ENCODE data around the gene MTG2. TPM values are rescaled to one million over a fixed set of nuclear protein-coding genes. Genes with fewer than 3 reads are reported as not detected.

Gene MTG2
- total RNA-seq, 1 donor from 2014 or later: 33.4 TPM

- intact Hi-C loops (cut with micrococcal nuclease): no loop called here
These were observed 19.2 kb downstream of the MTG2 start for GRCh38 chr20:62202083-62202395.

- intact Hi-C loops (cut with micrococcal nuclease): no loop called here
These were observed 20.0 kb downstream of the MTG2 start for GRCh38 chr20:62202676-62203377.

GRCh38 chr20:62203378-62204030, 20.7 kb downstream of the MTG2 start:
- intact Hi-C loops (cut with micrococcal nuclease): no loop called here

- intact Hi-C loops (cut with micrococcal nuclease): no loop called here
These were observed 23.0 kb downstream of the MTG2 start for GRCh38 chr20:62205618-62206387.

GRCh38 chr20:62206388-62206775, 23.6 kb downstream of the MTG2 start:
- intact Hi-C loops (cut with micrococcal nuclease): no loop called here

- intact Hi-C loops (cut with micrococcal nuclease): no loop called here
These were observed 25.4 kb downstream of the MTG2 start for GRCh38 chr20:62208061-62208794.

- intact Hi-C loops (cut with micrococcal nuclease): no loop called here
These were observed 26.2 kb downstream of the MTG2 start for GRCh38 chr20:62208795-62209755.

- intact Hi-C loops (cut with micrococcal nuclease): no loop called here
These were observed 27.1 kb downstream of the MTG2 start for GRCh38 chr20:62209850-62210495.

GRCh38 chr20:62210496-62210855, 27.6 kb downstream of the MTG2 start:
- intact Hi-C loops (cut with micrococcal nuclease): no loop called here

- intact Hi-C loops (cut with micrococcal nuclease): no loop called here
These were observed 28.4 kb downstream of the MTG2 start for GRCh38 chr20:62211216-62211615.

GRCh38 chr20:62211769-62212288, 29.0 kb downstream of the MTG2 start:
- intact Hi-C loops (cut with micrococcal nuclease): no loop called here

- intact Hi-C loops (cut with micrococcal nuclease): no loop called here
These were observed 29.5 kb downstream of the MTG2 start for GRCh38 chr20:62212299-62212698.

GRCh38 chr20:62214067-62214466, 31.2 kb downstream of the MTG2 start:
- intact Hi-C loops (cut with micrococcal nuclease): no loop called here

- intact Hi-C loops (cut with micrococcal nuclease): no loop called here
These were observed 32.5 kb downstream of the MTG2 start for GRCh38 chr20:62215020-62215990.

GRCh38 chr20:62215991-62216635, 33.3 kb downstream of the MTG2 start:
- intact Hi-C loops (cut with micrococcal nuclease): no loop called here

GRCh38 chr20:62216636-62217566, 34.1 kb downstream of the MTG2 start:
- intact Hi-C loops (cut with micrococcal nuclease): no loop called here
